ENCODE data around the gene HNRNPA3. TPM values are rescaled to one million over a fixed set of nuclear protein-coding genes. Genes with fewer than 3 reads are reported as not detected.
"Not testable (repeated sequence)": the region's sequence is repeated elsewhere in the genome, so short reads cannot be mapped to it uniquely, and the experiment has no call there.

Gene HNRNPA3
- total and polyA plus RNA-seq, 8 donors = 151 to 688 (median 547) TPM

DNA sequence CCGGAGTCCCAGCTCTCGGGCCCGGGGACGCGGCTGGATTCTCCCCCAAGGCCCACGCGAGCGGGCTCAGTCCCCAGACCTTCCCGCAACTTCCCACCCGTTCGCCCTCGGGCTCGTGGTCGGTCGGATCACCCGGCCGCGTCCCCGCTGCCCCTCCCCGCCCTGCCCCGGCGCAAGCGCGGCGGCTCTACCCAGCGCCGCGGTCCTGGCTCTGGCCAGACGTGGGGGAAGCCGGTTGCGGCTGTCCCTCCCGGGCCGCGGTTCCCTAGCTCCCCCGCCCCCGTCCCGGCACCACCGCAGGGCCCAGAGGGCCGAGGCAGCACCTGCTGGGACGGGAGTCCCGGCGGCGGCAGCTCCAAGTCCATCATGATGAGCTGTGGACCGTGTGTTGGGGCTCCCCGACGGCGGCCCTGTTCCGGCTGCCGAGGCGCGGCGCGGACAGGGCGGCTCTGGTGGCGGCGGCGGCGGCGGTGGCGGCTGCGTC is 51.7 kb downstream of the HNRNPA3 start:
- Histone ChIP-seq H3K4me1 (peaks cover 22 to 50% of the 10 kb centered on the region in 2 donors), H3K36me3 (no peaks in the 10 kb centered on the region), H3K9me3 (no peaks in the 10 kb centered on the region), H3K27me3 (no peaks in the 10 kb centered on the region), H3K4me3 (peak overlapping the region; percentile 94), H3K27ac (peak overlapping the region; percentile 100)
- intact Hi-C loops (cut with DNase I) = loop anchor here in 1 of 2 donors (5.0 to 10.0 kb wide), 2 partner anchors 52 to 99 kb away; partner anchors contain the start of gene HNRNPA3
- peak in 1 of 4 donors; percentile 44 for DNase-seq
- TF ChIP-seq, protein P1, sequence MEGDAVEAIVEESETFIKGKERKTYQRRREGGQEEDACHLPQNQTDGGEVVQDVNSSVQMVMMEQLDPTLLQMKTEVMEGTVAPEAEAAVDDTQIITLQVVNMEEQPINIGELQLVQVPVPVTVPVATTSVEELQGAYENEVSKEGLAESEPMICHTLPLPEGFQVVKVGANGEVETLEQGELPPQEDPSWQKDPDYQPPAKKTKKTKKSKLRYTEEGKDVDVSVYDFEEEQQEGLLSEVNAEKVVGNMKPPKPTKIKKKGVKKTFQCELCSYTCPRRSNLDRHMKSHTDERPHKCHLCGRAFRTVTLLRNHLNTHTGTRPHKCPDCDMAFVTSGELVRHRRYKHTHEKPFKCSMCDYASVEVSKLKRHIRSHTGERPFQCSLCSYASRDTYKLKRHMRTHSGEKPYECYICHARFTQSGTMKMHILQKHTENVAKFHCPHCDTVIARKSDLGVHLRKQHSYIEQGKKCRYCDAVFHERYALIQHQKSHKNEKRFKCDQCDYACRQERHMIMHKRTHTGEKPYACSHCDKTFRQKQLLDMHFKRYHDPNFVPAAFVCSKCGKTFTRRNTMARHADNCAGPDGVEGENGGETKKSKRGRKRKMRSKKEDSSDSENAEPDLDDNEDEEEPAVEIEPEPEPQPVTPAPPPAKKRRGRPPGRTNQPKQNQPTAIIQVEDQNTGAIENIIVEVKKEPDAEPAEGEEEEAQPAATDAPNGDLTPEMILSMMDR (IDR thresholded peaks at IDR 0.05) = no peak
- ATAC-seq = peak; percentile 10

DNA sequence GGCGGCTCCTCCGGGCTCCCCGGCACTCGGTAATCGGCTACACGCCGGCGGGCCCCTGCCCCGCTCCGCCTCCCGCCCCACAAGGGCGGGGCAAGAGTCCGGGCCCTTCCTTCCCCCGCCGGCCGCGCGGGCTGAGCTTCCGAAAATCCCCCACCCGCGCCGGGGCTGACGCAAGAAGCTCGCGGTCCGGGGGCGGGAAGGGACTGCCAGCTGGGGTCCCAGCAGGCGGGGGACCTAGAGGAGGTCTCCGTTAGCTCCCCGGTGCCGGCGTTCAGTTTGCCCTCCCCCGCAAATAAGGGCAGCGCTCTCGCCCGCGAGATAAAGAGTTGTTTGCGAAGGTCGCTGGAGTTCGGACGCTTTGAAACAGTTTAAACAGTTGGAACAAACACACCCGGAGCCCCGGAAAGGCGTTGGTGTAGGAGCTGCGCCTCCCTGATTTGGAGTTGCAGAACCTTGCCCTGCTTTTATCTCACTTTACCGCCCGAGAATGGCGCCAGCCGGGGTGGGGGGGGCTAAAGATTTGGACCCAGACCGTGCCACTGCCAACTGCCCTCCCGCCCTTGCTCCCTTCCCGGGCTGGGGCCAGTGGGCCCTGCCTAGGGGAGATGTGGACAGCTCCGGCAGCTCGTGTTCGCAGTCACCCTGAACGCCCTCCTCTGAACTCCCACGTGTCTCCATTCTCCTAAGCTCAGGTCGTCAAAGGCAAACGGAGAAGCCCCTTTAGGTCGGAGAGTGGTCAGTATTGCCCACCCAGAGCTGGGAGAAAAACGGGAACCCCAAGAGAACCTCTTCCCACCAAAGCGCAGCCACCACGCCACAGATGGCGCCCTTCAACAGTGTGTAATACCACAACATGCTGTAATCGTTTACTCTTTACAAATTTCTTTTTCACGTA is 52.3 kb downstream of the HNRNPA3 start, which contains the start of gene NFE2L2:
Gene NFE2L2 (minus strand): TSS at position 35 of the 895 bp plus-strand sequence. CDS start 151 bp downstream, outside the sequence.
- H3K9me3 ChIP-seq = no peaks in the 10 kb centered on the region
- H3K27me3 ChIP-seq = no peaks in the 10 kb centered on the region
- intact Hi-C loops (cut with DNase I) = loop anchor here in 1 of 2 donors (5.0 to 10.0 kb wide), 2 partner anchors 53 to 100 kb away; partner anchors contain the start of gene HNRNPA3
- peak; percentile 94 to 98 (median 96) for DNase-seq
- H3K36me3 ChIP-seq = no peaks in the 10 kb centered on the region
- TF ChIP-seq, protein P1 (IDR thresholded peaks at IDR 0.05) = no peak
- peak within 1 kb of the TSS; percentile 100 for H3K27ac ChIP-seq
- H3K4me1 ChIP-seq = peaks cover 22 to 43% of the 10 kb centered on the region in 2 donors
- peak within 1 kb of the TSS; percentile 94 for H3K4me3 ChIP-seq
- peak; percentile 83 for ATAC-seq

DNA sequence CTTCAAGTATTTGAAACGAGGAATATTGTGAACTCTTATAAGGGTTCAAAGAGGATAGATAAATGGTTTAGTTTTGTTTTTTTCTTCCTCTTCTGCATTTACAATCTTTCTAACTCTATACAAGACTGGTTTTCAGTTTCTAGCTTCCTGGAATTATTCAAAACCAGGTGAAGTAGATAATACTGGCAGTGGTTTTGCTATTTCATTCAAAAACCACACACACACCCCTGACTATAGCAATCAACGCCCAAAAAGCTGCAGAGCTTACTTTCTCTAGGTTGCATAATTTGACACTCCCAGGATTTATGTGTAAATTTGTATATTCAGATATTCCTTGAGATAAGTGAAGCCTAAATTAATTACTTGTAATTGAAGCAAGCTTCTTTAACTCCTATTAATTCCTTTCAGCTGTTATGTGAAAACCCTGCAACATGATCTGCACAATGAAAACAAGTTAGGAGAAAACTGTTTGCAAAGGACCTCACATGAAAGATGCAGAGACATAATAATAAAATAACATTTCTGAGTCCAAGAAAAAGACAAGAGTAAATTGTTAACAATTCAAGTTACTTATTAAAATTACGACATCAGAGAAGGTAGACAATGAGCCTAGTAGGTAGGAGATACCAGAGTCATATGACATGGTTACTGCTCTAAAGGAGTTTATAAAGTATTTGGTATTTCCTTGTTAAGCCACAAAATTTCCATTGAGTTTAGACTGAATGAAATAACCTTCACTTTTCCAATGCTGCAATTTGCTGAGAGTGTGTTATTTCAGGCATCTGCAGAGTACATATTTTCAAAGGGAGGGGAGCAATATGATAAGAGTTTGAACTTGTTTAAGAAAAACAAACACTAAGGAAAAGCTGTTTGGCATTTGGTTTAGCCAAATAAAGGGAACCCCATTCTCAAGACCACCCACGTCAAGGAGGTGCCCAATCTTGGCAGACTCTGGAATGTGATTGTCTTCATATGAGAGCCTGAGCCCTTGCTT is 53.5 kb downstream of the HNRNPA3 start:
- Histone ChIP-seq H3K9me3 (no peaks in the 10 kb centered on the region), H3K4me1 (peaks cover 20 to 31% of the 10 kb centered on the region in 2 donors), H3K36me3 (no peaks in the 10 kb centered on the region), H3K4me3 (peak overlapping the region in 1 of 2 donors; percentile 94), H3K27ac (peak overlapping the region; percentile 100), H3K27me3 (no peaks in the 10 kb centered on the region)
- DNase-seq (no peak), ATAC-seq (peak; percentile 0)
- intact Hi-C loops (cut with DNase I) = loop anchor here in 1 of 2 donors (10.0 kb wide), 1 partner anchor 101 kb away; no protein-coding TSS in a partner anchor
- TF ChIP-seq, protein P1 (IDR thresholded peaks at IDR 0.05) = no peak

DNA sequence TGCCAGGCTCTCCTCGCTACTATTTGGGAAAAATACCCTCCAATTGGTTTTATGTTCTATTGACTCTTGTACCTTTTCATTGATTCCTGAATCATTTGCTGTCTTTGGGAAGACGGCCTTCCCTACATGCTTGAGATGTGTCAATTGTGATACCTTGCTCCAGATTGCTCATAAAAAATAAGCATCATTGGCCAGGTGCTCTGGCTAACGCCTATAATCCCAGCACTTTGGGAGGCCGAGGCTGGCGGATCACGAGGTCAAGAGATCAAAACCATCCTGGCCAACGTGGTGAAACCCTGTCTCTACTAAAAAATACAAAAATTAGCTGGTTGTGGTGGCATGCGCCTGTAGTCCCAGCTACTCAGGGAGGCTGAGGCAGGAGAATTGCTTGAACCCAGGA is 54.4 kb downstream of the HNRNPA3 start:
- not testable (repeated sequence) for ATAC-seq, H3K27me3 ChIP-seq, H3K9me3 ChIP-seq, H3K4me3 ChIP-seq, H3K36me3 ChIP-seq, DNase-seq
- Histone ChIP-seq H3K4me1 (peaks cover 15 to 23% of the 10 kb centered on the region in 2 donors), H3K27ac (peak overlapping the region; percentile 100)
- intact Hi-C loops (cut with DNase I) = loop anchor here in 1 of 2 donors (10.0 kb wide), 1 partner anchor 102 kb away; no protein-coding TSS in a partner anchor

All from left lung (tissue), 10 donors.